Peyer's patch (tissue), 4 donors: ENCODE results near the gene ZNF557. TPM values are rescaled to one million over a fixed set of nuclear protein-coding genes. Genes with fewer than 3 reads are reported as not detected.

ENCODE experiments used
- DNase-seq, 3 donors: peaks; one replicate each; pipeline ENCODE4 v3.0.0-alpha.2; 2017 to 2019
- H3K27ac ChIP-seq, 4 donors: fragments of 200-600 bp; sonication (generic); one replicate each; pipeline ENCODE4 v1.5.1; 2016 to 2019
- H3K27me3 ChIP-seq, 2 donors: fragments of 200-600 bp; sonication (generic); one replicate each; pipeline ENCODE4 v1.5.1; 2019
- H3K36me3 ChIP-seq, 3 donors: fragments of 200-600 bp; sonication (generic); one replicate each; pipeline ENCODE4 v1.5.1; 2016 to 2019
- H3K4me1 ChIP-seq, 4 donors: fragments of 200-600 bp; sonication (generic); one replicate each; pipeline ENCODE4 v1.5.1; 2016 to 2019
- H3K4me3 ChIP-seq, 4 donors: fragments of 200-600 bp; sonication (generic); 1 replicate in 3 of 4; 2 replicates in 1 of 4; pipeline ENCODE4 v1.5.1; 2016 to 2019; ENCODE audit warnings: mild to moderate bottlenecking in 1 of 4
- H3K9me3 ChIP-seq, 4 donors: fragments of 200-600 bp; sonication (generic); one replicate each; pipeline ENCODE4 v1.5.1; 2016 to 2019; ENCODE audit warnings: mild to moderate bottlenecking in 1 of 4
- CTCF ChIP-seq, 6 experiments: fragments of 450-650 bp in 4 of 6; fragments of 200-600 bp in 2 of 6; sonication (generic) in 1 of 6; IDR thresholded peaks; one replicate each; pipeline ENCODE4 v1.5.1; 2017 to 2019; ENCODE audit warnings: antibody characterized with exemption in 6 of 6, mild to moderate bottlenecking in 3 of 6, moderate library complexity in 1 of 6
- POLR2A ChIP-seq, 2 donors: fragments of 450-650 bp; IDR thresholded peaks; one replicate each; pipeline ENCODE4 v1.5.1; 2017; ENCODE audit warnings: antibody characterized with exemption in 2 of 2, mild to moderate bottlenecking in 2 of 2, moderate library complexity in 2 of 2
- total RNA-seq, 4 donors: library from RNA; depleted of rRNA; stranded (reverse); fragments of >200 nt; gene quantifications; one replicate each; pipeline ENCODE4 v1.1.0, GENCODE V29; 2016

ZNF557 gene
- total RNA-seq, 4 donors from 2014 or later: 9.6 to 14.9 (median 12.1) TPM

- DNase-seq: no peak
- H3K27me3 ChIP-seq: no peaks in the 10 kb centered on the region
- H3K27ac ChIP-seq: peak overlapping the region; percentile 71 to 88 (median 80)
- no peaks in the 10 kb centered on the region for H3K9me3 ChIP-seq
- H3K36me3 ChIP-seq: peaks cover 0 to 42% (median 0%) of the 10 kb centered on the region in 3 donors
- TF ChIP-seq POLR2A (IDR thresholded peaks at IDR 0.05): no peak
- no peak for TF ChIP-seq CTCF (IDR thresholded peaks at IDR 0.05)
- peak overlapping the region; percentile 78 to 90 (median 79) for H3K4me3 ChIP-seq
- peaks cover 0 to 10% (median 7%) of the 10 kb centered on the region in 4 donors for H3K4me1 ChIP-seq
Measured at GRCh38 chr19:7069904-7070226, 362 bp downstream of the ZNF557 start.

GRCh38 chr19:7072541-7072940 is 3.0 kb downstream of the ZNF557 start:
- DNase-seq: no peak
- Histone ChIP-seq H3K36me3 (peaks cover 3 to 69% (median 14%) of the 10 kb centered on the region in 3 donors), H3K9me3 (peaks cover 0 to 17% (median 4%) of the 10 kb centered on the region in 4 donors)

GRCh38 chr19:7074705-7075282 is 5.3 kb downstream of the ZNF557 start:
- Histone ChIP-seq H3K27me3 (no peaks in the 10 kb centered on the region), H3K9me3 (peaks cover 0 to 38% (median 13%) of the 10 kb centered on the region in 4 donors), H3K36me3 (peaks cover 8 to 92% (median 22%) of the 10 kb centered on the region in 3 donors), H3K27ac (no peak overlapping the region), H3K4me3 (no peak overlapping the region), H3K4me1 (peaks cover 0 to 10% (median 7%) of the 10 kb centered on the region in 4 donors)
- DNase-seq: no peak
- TF ChIP-seq CTCF (IDR thresholded peaks at IDR 0.05): no peak

More at GRCh38 chr19:7072541-7072940, 3.0 kb downstream of the ZNF557 start:
- H3K27me3 ChIP-seq: no peaks in the 10 kb centered on the region
- no peak for TF ChIP-seq POLR2A (IDR thresholded peaks at IDR 0.05)
- no peak for TF ChIP-seq CTCF (IDR thresholded peaks at IDR 0.05)
- peaks cover 0 to 10% (median 7%) of the 10 kb centered on the region in 4 donors for H3K4me1 ChIP-seq
- H3K4me3 ChIP-seq: no peak overlapping the region
- H3K27ac ChIP-seq: no peak overlapping the region

GRCh38 chr19:7076151-7076550 is 6.6 kb downstream of the ZNF557 start:
- Histone ChIP-seq H3K4me3 (no peak overlapping the region), H3K4me1 (no peaks in the 10 kb centered on the region), H3K36me3 (peaks cover 15 to 100% (median 32%) of the 10 kb centered on the region in 3 donors), H3K27ac (no peak overlapping the region), H3K9me3 (peaks cover 0 to 52% (median 24%) of the 10 kb centered on the region in 4 donors), H3K27me3 (no peaks in the 10 kb centered on the region)
- TF ChIP-seq CTCF (IDR thresholded peaks at IDR 0.05) (no peak), POLR2A (IDR thresholded peaks at IDR 0.05) (no peak)
- DNase-seq: no peak

- Histone ChIP-seq H3K4me1 (no peaks in the 10 kb centered on the region), H3K9me3 (peaks cover 0 to 70% (median 36%) of the 10 kb centered on the region in 4 donors), H3K36me3 (peaks cover 21 to 100% (median 46%) of the 10 kb centered on the region in 3 donors), H3K27ac (no peak overlapping the region), H3K27me3 (no peaks in the 10 kb centered on the region), H3K4me3 (no peak overlapping the region)
- TF ChIP-seq POLR2A (IDR thresholded peaks at IDR 0.05): no peak
- no peak for TF ChIP-seq CTCF (IDR thresholded peaks at IDR 0.05)
- DNase-seq: no peak
Measured at GRCh38 chr19:7078008-7078407, 8.5 kb downstream of the ZNF557 start.
